ENCODE measurements around the gene MYO3A. TPM values are rescaled to one million over a fixed set of nuclear protein-coding genes. Genes with fewer than 3 reads are reported as not detected.

Gene MYO3A
- total RNA-seq, 1 experiment from 2014 or later = not detected

- H3K79me2 ChIP-seq (ENCODE audit: insufficient read depth, low read length) = no peaks in the 10 kb centered on the region
- intact Hi-C loops (cut with micrococcal nuclease) = no loop called here
- no peak overlapping the region for H3K4me3 ChIP-seq (replicated peaks in 1 of 2; ENCODE audit: low read depth in 1 of 2, low read length in 2 of 2)
- H3K36me3 ChIP-seq (ENCODE audit: control insufficient read depth in 1 of 2, insufficient read depth in 2 of 2, low read length in 2 of 2) = no peaks in the 10 kb centered on the region
- no peak overlapping the region for H3K9ac ChIP-seq (ENCODE audit: low read length)
- H3K4me2 ChIP-seq (ENCODE audit: low read length) = no peak overlapping the region
- no peaks in the 10 kb centered on the region for H3K9me2 ChIP-seq (ENCODE audit: insufficient read depth)
- TF ChIP-seq RAD21 (IDR thresholded peaks at IDR 0.05; ENCODE audit: low read depth) (no peak), ELF1 (IDR thresholded peaks at IDR 0.05; ENCODE audit: borderline replicate concordance, low read depth) (no peak), ATF3 (IDR thresholded peaks at IDR 0.05) (no peak), EZH2 (IDR thresholded peaks at IDR 0.05) (no peak), ZFX (IDR thresholded peaks at IDR 0.05) (no peak), POLR2AphosphoS5 (IDR thresholded peaks at IDR 0.05; ENCODE audit: low read depth, low read length) (no peak), ZNF274 (IDR thresholded peaks at IDR 0.05; ENCODE audit: low read depth, low read length) (no peak), CBX3 (IDR thresholded peaks at IDR 0.05; ENCODE audit: low read depth) (no peak), TCF7L2 (IDR thresholded peaks at IDR 0.05; ENCODE audit: borderline replicate concordance, extremely low read depth, insufficient read depth, insufficient read length) (no peak), ZBTB33 (IDR thresholded peaks at IDR 0.05; ENCODE audit: extremely low read depth, insufficient replicate concordance, low read length) (no peak), SRF (IDR thresholded peaks at IDR 0.05; ENCODE audit: low read depth) (no peak), CEBPB (IDR thresholded peaks at IDR 0.05; ENCODE audit: low read depth) (no peak), POLR2A (IDR thresholded peaks at IDR 0.05; ENCODE audit: borderline replicate concordance, extremely low read depth, insufficient read depth, insufficient read length) (no peak)
- H4K20me1 ChIP-seq (ENCODE audit: insufficient read depth) = no peaks in the 10 kb centered on the region
- no peak overlapping the region for H3K27ac ChIP-seq (ENCODE audit: low read depth, low read length)
- H3K9me3 ChIP-seq (ENCODE audit: control insufficient read depth in 1 of 2, insufficient read depth in 1 of 2, low read depth in 1 of 2, low read length in 2 of 2) = no peaks in the 10 kb centered on the region
- CTCF ChIA-PET = no interaction called here
- no peak for DNase-seq (ENCODE audit: low read depth, low spot score)
- H2AFZ ChIP-seq (ENCODE audit: low read depth, low read length, poor library complexity, severe bottlenecking) = no peak overlapping the region
- POLR2A ChIA-PET = no interaction called here
- H3K27me3 ChIP-seq (ENCODE audit: insufficient read depth, low read length) = peaks cover 20% of the 10 kb centered on the region; the same call in 1 of the 2 replicates
- BruUV-seq (replicated peaks) = no TSS peak
- ATAC-seq = no peak
- no peaks in the 10 kb centered on the region for H3K4me1 ChIP-seq (ENCODE audit: control insufficient read depth in 1 of 2, insufficient read depth in 2 of 2, low read length in 2 of 2)
- RAD21 ChIA-PET (ENCODE audit: low non-redundant PET in 1 of 2, low total read pairs in 2 of 2, uncharacterized antibody in 2 of 2, unreplicated experiment in 2 of 2) = no interaction called here
Observed at GRCh38 chr10:26025523-26025922, 91.5 kb downstream of the MYO3A start.

All from HCT116 (cell line).